Gastrocnemius medialis (tissue), 4 donors: ENCODE data around the gene PEAK1. TPM values are rescaled to one million over a fixed set of nuclear protein-coding genes. Genes with fewer than 3 reads are reported as not detected.

ENCODE experiments used
- ATAC-seq, 2 donors: fragments of 150-250 bp; one replicate each; pipeline ENCODE4 v1.9.1; 2016
- DNase-seq, 2 donors: peaks; one replicate each; pipeline ENCODE4 v3.0.0-alpha.2; 2019
- H3K27ac ChIP-seq, 4 donors: fragments of 200-600 bp; sonication (generic); 1 replicate in 1 of 4; 2 replicates in 3 of 4; pipeline ENCODE4 v1.5.1; 2016 to 2018; ENCODE audit warnings: mild to moderate bottlenecking in 2 of 4, moderate library complexity in 1 of 4
- H3K27me3 ChIP-seq, 3 donors: fragments of 200-600 bp; sonication (generic) in 2 of 3; 1 replicate in 1 of 3; 2 replicates in 2 of 3; pipeline versions ENCODE4 v1.5.1 to v1.6.0; 2016 to 2019; ENCODE audit warnings: mild to moderate bottlenecking in 1 of 3, moderate library complexity in 1 of 3
- H3K36me3 ChIP-seq, 2 donors: fragments of 200-600 bp; sonication (generic) in 1 of 2; one replicate each; pipeline ENCODE4 v1.5.1; 2017 to 2018
- H3K4me1 ChIP-seq, 2 donors: fragments of 200-600 bp; sonication (generic) in 1 of 2; one replicate each; pipeline ENCODE4 v1.5.1; 2016 to 2017; ENCODE audit warnings: mild to moderate bottlenecking in 2 of 2
- H3K4me3 ChIP-seq, 4 donors: fragments of 200-600 bp; sonication (generic) in 3 of 4; 1 replicate in 1 of 4; 2 replicates in 3 of 4; pipeline ENCODE4 v1.5.1; 2016 to 2019; ENCODE audit warnings: mild to moderate bottlenecking in 2 of 4
- H3K9me3 ChIP-seq, 3 donors: fragments of 200-600 bp; sonication (generic) in 2 of 3; 1 replicate in 1 of 3; 2 replicates in 2 of 3; pipeline ENCODE4 v1.5.1; 2016 to 2019
- POLR2A ChIP-seq, 2 donors: fragments of 450-650 bp; IDR thresholded peaks; one replicate each; pipeline ENCODE4 v1.6.1; 2017; ENCODE audit warnings: antibody characterized with exemption in 2 of 2, mild to moderate bottlenecking in 2 of 2, moderate library complexity in 2 of 2
- in situ Hi-C, 4 donors: fragments of 200-750 bp; cut with MboI; loops; one replicate each; pipeline versions ENCODE4 v1.15.0 to v1.8.0; 2017; ENCODE audit warnings: low sequenced_read_pairs in 4 of 4
- intact Hi-C: fragments of 100-400 bp; cut with DNase I; formaldehyde crosslinking; loops from one replicate; pipeline ENCODE4 v1.15.1; 2023; ENCODE audit warnings: low total_unique reads
- total RNA-seq, 4 donors: library from RNA; depleted of rRNA; stranded (reverse); fragments of >200 nt; gene quantifications; one replicate each; pipeline versions ENCODE4 v1.1.0 to v1.2.3, GENCODE V29; 2016
- TF ChIP-seq, protein P1 (sequence below), 5 experiments: fragments of 450-650 bp in 3 of 5; fragments of 200-600 bp in 2 of 5; sonication (generic) in 2 of 5; IDR thresholded peaks in 4 of 5; conservative IDR thresholded peaks in 1 of 5; 1 replicate in 4 of 5; 2 replicates in 1 of 5; pipeline ENCODE4 v1.5.1; 2016 to 2019; ENCODE audit warnings: antibody characterized with exemption in 5 of 5, mild to moderate bottlenecking in 3 of 5, moderate library complexity in 3 of 5

The PEAK1 gene
- total RNA-seq, 4 donors from 2014 or later: 17.8 to 21.9 (median 20.8) TPM

- Histone ChIP-seq H3K9me3 (no peaks in the 10 kb centered on the region), H3K27ac (no peak overlapping the region), H3K4me3 (no peak overlapping the region), H3K4me1 (peaks cover 25 to 30% of the 10 kb centered on the region in 2 donors), H3K36me3 (peaks cover 0 to 11% of the 10 kb centered on the region in 2 donors), H3K27me3 (no peaks in the 10 kb centered on the region)
- in situ Hi-C loops: no loop called here
- intact Hi-C loops: no loop called here
- DNase-seq: no peak
- ATAC-seq: no peak
- no peak for TF ChIP-seq POLR2A (IDR thresholded peaks at IDR 0.05)
- TF ChIP-seq, protein P1, sequence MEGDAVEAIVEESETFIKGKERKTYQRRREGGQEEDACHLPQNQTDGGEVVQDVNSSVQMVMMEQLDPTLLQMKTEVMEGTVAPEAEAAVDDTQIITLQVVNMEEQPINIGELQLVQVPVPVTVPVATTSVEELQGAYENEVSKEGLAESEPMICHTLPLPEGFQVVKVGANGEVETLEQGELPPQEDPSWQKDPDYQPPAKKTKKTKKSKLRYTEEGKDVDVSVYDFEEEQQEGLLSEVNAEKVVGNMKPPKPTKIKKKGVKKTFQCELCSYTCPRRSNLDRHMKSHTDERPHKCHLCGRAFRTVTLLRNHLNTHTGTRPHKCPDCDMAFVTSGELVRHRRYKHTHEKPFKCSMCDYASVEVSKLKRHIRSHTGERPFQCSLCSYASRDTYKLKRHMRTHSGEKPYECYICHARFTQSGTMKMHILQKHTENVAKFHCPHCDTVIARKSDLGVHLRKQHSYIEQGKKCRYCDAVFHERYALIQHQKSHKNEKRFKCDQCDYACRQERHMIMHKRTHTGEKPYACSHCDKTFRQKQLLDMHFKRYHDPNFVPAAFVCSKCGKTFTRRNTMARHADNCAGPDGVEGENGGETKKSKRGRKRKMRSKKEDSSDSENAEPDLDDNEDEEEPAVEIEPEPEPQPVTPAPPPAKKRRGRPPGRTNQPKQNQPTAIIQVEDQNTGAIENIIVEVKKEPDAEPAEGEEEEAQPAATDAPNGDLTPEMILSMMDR (IDR thresholded peaks at IDR 0.05 in 4 of 5, conservative IDR thresholded peaks at IDR 0.05 in 1 of 5): no peak
These were observed 34.4 kb upstream of the PEAK1 start for GRCh38 chr15:77454265-77454664.

- in situ Hi-C loops: no loop called here
- Histone ChIP-seq H3K36me3 (no peaks in the 10 kb centered on the region), H3K4me1 (peaks cover 23 to 30% of the 10 kb centered on the region in 2 donors), H3K27ac (no peak overlapping the region), H3K27me3 (no peaks in the 10 kb centered on the region), H3K9me3 (no peaks in the 10 kb centered on the region), H3K4me3 (no peak overlapping the region)
- TF ChIP-seq, protein P1 (IDR thresholded peaks at IDR 0.05 in 4 of 5, conservative IDR thresholded peaks at IDR 0.05 in 1 of 5): no peak
- TF ChIP-seq POLR2A (IDR thresholded peaks at IDR 0.05): no peak
- DNase-seq (no peak), ATAC-seq (no peak)
- intact Hi-C loops: no loop called here
These were observed 27.0 kb upstream of the PEAK1 start for GRCh38 chr15:77446840-77447390.

DNA sequence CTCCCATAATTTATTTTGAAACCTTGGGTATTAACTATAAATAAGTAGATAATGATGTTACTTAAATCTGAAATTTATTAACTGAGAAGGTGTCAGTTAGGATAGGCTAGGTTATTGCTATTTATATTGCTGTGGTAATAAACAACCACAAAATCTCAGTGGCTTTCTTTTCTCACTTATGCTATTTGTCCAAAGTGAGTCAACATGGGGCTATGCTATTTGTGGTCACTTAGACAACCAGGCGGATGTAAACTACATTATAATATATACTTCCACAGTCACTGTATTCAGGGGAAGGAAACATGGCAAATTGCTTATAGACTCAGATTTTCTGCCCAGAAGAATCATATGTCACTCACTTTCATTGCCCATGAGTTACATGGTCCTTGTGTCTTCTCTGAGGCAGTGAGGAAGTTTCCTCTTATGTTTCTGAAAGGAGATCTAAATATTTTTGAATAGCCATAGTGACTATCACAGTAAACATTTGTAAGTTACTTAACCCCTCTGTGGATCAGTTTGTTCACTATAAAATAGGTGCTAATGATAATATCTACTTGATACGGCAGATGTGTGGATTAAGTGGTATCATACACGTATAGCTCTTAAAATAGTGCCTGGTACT lies 20.6 kb upstream of the PEAK1 start:
- H3K4me1 ChIP-seq: peaks cover 32 to 42% of the 10 kb centered on the region in 2 donors

GRCh38 chr15:77437264-77437663 lies 17.4 kb upstream of the PEAK1 start:
- intact Hi-C loops: no loop called here
- in situ Hi-C loops: no loop called here
- no peak for ATAC-seq

More for the DNA sequence above, 20.6 kb upstream of the PEAK1 start:
- no peak for DNase-seq
- Histone ChIP-seq H3K27ac (peak overlapping the region in 3 of 4 donors; percentile 7 to 48 (median 16)), H3K27me3 (no peaks in the 10 kb centered on the region), H3K9me3 (no peaks in the 10 kb centered on the region), H3K4me3 (peak overlapping the region in 2 of 4 donors; percentile 7 to 10), H3K36me3 (no peaks in the 10 kb centered on the region)
- no peak for TF ChIP-seq POLR2A (IDR thresholded peaks at IDR 0.05)
- TF ChIP-seq, protein P1 (IDR thresholded peaks at IDR 0.05 in 4 of 5, conservative IDR thresholded peaks at IDR 0.05 in 1 of 5): no peak
- intact Hi-C loops (no loop called here), in situ Hi-C loops (no loop called here)
- peak; percentile 73 to 84 for ATAC-seq

More at GRCh38 chr15:77437264-77437663, 17.4 kb upstream of the PEAK1 start:
- H3K9me3 ChIP-seq: no peaks in the 10 kb centered on the region
- no peaks in the 10 kb centered on the region for H3K36me3 ChIP-seq
- no peaks in the 10 kb centered on the region for H3K27me3 ChIP-seq
- DNase-seq: no peak
- no peak for TF ChIP-seq POLR2A (IDR thresholded peaks at IDR 0.05)
- TF ChIP-seq, protein P1 (IDR thresholded peaks at IDR 0.05 in 4 of 5, conservative IDR thresholded peaks at IDR 0.05 in 1 of 5): no peak
- no peak overlapping the region for H3K27ac ChIP-seq
- H3K4me1 ChIP-seq: peaks cover 29 to 37% of the 10 kb centered on the region in 2 donors
- H3K4me3 ChIP-seq: no peak overlapping the region
